HG02610 (cell line): ENCODE results near the gene NCS1.

ENCODE experiments used
- ATAC-seq: cut with Tn5 transposase; IDR thresholded peaks from one replicate; pipeline ENCODE4 v1.9.1; 2021; ENCODE audit warnings: mild to moderate bottlenecking, moderate library complexity; ENCODE audit not compliant: unreplicated experiment

Gene NCS1

GRCh38 chr9:130174920-130175321 lies 2.7 kb downstream of the NCS1 start:
- no peak for ATAC-seq

- ATAC-seq, result no peak
These were observed 3.2 kb downstream of the NCS1 start for GRCh38 chr9:130175355-130175754.

GRCh38 chr9:130176760-130177159 lies 4.6 kb downstream of the NCS1 start:
- ATAC-seq, result no peak

GRCh38 chr9:130177898-130178805 lies 5.9 kb downstream of the NCS1 start:
- ATAC-seq, result no peak

GRCh38 chr9:130179331-130179907 lies 7.2 kb downstream of the NCS1 start:
- no peak for ATAC-seq

GRCh38 chr9:130180516-130180915 lies 8.3 kb downstream of the NCS1 start:
- no peak for ATAC-seq

- ATAC-seq, result no peak
These were observed 9.6 kb downstream of the NCS1 start for GRCh38 chr9:130181678-130182380.

- ATAC-seq, result no peak
These were observed 10.2 kb downstream of the NCS1 start for GRCh38 chr9:130182381-130182909.

- ATAC-seq, result no peak
These were observed 11.0 kb downstream of the NCS1 start for GRCh38 chr9:130183133-130183762.

GRCh38 chr9:130185017-130185416 lies 12.8 kb downstream of the NCS1 start:
- ATAC-seq, result no peak

GRCh38 chr9:130185490-130186031 lies 13.4 kb downstream of the NCS1 start:
- no peak for ATAC-seq

GRCh38 chr9:130186051-130186450 lies 13.8 kb downstream of the NCS1 start:
- no peak for ATAC-seq

- no peak for ATAC-seq
These were observed 14.8 kb downstream of the NCS1 start for GRCh38 chr9:130186839-130187522.

GRCh38 chr9:130187523-130187846 lies 15.3 kb downstream of the NCS1 start:
- no peak for ATAC-seq

GRCh38 chr9:130188860-130189481 lies 16.8 kb downstream of the NCS1 start:
- ATAC-seq, result no peak

- no peak for ATAC-seq
These were observed 17.6 kb downstream of the NCS1 start for GRCh38 chr9:130189840-130190239.

GRCh38 chr9:130191068-130191748 lies 19.0 kb downstream of the NCS1 start:
- no peak for ATAC-seq

GRCh38 chr9:130191749-130192120 lies 19.5 kb downstream of the NCS1 start:
- no peak for ATAC-seq

GRCh38 chr9:130192382-130192999 lies 20.3 kb downstream of the NCS1 start:
- no peak for ATAC-seq
